NCI-H1092 (cell line): Measurements from ENCODE around the gene ERCC6.

ENCODE experiments used
- DNase-seq: peaks from one replicate; lab custom pipeline; 2025; lab: John Stamatoyannopoulos, UW

The ERCC6 gene

DNA sequence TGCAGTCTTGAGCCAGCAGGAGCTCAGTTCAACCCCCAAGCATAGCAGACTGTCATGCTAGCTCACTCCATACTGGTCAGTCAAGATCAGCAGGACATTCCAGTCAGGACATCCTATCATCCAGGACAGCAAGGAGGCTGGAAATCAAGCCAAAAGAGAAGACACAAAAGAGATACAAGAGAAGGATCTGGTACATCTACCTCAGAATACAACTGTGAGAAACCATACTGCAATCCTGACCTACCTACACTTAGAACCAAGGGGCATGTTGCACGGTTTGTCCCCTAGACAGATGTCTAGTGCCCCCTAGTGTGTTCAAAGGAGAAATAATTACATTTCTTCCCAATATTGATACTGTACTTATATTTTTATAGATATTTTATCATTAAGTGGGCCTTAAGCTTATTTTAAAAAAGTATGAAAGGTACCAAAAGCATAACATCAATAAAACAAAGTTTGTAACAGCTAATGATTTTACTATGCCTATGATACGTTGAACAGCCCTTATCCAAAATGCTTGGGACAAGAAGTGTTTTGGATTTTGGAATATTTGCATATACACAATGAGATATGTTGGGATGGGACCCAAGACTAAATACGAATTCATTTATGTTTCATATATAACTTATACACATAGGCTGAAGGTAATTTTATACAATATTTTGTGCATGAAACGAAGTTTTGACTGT, 26.7 kb downstream of the ERCC6 start:
- no peak for DNase-seq

DNA sequence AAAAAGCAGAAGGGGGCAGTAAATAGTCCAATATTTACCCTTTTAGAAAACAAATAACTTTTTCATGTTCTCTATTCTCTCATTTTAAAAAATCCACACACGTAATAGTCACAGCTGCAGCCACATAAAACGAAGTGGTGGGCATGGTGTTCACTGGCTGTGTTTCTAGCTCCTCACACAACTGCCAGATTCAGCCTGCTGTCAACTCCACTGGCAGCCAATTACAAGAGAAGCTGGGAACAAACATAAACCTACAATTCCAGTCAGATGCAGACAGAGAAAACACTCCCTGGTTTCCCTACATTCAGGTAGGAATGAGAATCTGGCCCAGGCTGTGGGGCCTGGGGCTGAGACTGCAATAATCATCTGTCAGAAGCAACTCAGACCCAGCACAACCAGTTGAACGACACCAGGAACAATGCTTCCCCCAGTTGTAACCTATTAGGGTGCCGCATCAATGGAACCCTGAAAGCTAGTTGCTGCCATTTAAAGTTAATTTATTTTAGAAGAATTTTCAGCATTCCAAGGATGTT, 29.1 kb downstream of the ERCC6 start:
- no peak for DNase-seq

DNA sequence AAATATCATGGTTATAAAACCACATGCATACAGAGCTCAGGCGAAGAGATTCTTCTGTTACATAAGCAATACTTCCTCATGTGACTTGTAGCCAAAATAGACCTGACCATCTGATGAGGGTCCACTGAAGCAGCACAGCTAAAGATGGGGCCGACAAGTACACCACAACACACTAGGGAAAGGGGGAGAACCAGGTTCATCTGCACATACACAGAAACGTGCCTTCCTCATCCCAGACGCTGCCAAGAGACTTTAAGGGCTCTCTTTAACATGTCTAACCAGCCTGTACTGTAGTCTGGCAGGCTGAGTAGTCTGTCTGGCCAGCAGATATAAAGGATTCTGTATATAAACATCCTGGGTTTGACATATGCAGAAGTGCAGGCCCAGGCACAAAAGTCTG, 30.3 kb downstream of the ERCC6 start:
- DNase-seq: no peak

DNA sequence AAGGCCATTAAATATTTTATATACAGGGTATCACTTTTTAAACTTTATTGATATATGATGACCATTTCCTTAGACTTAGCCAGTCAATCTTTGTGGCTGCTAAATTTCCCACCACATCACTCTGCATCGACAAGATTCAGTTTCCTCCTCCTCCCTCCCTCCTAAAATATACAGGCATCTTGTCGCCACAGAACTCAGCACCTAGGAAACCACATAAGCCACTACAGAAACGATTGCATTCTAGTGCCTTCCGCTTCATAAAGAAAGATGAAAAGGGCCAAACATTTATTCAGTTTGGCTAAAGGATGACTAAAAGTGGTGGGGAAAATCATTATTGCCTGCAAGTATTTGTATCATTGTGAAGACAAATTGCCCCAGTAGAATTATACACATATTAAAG, 30.7 kb downstream of the ERCC6 start:
- DNase-seq: no peak

DNA sequence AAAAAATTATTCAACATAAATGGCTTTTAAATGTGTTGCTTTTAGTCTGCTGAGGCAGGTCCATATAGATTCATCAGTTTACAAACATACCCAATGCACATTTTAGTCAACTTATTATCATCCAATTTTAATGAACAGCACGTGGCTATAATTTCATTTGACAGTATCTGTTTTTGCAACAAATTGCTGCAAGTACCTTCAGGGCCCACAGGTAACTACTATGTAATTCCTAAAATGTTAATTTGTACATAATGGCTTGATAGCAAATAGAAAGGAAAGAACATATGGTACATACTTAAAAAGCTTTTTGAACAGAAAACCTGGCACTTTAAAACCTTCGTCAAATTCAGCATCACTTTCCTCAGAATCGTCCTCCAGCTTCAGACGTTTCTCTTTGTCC, 33.3 kb downstream of the ERCC6 start:
- no peak for DNase-seq

DNA sequence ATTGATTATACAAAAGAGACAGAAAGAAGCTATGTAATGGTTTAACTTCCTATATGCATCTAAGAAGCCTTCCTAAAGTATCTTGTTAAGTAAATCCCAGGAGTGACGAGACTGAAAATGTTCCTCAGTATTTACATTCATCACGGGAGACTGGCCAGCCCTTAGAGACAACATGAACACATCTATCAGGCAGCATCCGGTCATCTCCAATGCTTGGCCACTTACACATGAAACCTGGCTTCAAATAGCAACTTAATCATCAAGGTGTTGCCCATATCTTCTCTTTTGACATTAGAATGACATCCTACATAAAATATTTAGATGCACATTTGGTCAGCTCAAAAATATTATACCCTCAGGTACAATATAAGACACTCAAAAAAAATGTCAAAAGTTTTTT, 33.8 kb downstream of the ERCC6 start:
- DNase-seq: no peak

DNA sequence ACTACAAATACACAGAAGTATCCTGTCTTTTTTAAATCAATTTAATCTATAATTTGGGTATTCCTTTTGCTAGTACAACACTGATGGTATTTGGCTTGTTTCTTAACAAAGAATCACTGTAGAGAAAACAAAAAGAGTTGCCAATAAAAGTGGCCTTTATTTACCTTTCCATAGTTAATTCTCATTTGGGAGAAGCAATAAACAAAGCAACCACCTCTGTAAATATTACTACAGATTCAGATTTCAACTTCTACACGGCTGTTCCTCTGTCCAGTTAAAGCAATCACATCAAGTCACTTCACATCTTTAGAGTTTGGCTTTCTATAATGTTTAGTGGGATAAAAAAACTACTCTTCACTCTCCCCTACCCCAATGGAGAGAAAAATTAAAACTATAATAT, 34.4 kb downstream of the ERCC6 start:
- no peak for DNase-seq

DNA sequence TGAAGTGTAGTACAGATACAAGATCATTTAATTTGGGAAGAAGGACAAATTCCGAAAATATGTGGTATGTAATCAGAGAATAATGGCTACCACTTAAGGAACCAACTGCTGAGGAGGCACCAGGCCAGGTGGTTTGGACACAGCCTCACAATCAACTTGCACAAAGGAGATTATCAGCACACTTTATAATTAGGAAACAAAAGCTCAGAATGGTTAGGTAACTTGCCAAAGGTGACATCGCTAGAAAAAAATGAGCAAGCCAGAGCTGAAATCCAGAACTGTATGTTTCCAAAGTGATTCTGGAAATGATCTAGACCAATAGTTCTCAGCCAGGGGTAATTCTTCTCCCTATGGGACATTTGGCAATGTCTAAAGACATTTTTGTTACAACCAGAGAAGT, 36.6 kb downstream of the ERCC6 start:
- no peak for DNase-seq

DNA sequence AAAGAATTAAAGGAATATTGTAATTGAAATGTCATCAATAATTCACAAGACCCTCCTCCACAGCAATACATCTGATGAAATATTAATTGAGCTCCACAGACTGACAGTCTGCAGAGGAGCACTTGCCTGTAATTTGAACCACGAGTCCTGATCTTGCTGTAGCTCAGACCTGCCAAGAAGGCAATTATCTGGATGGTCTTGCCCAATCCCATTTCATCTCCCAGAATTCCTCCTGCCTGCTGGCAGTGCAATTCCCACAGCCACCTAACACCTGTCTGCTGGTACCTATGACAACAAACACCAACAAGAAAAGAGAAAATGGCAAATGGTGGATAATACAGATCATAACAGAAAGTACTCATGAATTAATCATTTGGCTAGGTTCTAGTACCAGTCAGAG, 38.5 kb downstream of the ERCC6 start:
- DNase-seq: peak; percentile 66

DNA sequence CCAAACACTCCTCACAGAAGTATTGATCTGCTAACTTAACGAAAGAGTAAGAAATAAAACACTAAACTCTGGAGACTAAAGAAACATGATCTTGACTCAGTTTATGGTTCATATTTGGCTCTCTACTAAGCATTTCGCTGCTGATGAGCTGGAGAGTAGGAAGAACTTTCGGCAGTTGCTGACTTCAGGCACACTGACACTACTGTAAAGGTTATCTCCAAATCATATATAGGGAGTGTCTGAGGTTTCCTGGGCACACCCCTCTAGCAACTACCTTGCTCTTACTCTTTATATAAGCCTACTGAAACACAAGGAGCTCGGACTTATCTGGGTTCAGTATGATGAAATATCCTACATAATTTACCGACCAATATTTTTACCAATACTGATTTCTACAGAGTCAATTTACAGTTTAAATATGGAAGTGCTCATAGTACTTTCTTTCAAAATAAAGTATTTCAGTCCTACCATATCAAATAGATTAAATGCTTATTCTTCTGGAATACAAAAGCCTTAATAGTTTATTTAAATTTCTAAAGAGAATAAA, 39.5 kb downstream of the ERCC6 start:
- no peak for DNase-seq

DNA sequence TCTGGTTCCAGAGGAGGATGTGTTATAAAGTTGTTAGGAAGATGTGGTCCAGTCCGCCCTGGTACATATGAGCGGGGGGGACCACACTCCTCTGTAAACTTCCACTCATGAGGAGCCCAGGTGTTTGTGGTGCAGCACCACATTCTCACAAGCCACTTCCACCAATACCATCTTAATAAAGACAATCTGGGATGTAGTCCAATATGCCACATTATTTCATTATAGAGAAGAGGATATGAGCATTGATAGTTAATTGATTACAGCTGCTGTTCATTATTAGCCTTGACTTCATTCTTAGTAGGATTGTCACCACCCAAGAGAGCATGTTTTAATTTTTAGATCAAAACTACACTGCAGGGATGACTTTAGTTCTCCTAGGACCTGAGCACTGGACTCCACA, 40.5 kb downstream of the ERCC6 start:
- DNase-seq: no peak

DNA sequence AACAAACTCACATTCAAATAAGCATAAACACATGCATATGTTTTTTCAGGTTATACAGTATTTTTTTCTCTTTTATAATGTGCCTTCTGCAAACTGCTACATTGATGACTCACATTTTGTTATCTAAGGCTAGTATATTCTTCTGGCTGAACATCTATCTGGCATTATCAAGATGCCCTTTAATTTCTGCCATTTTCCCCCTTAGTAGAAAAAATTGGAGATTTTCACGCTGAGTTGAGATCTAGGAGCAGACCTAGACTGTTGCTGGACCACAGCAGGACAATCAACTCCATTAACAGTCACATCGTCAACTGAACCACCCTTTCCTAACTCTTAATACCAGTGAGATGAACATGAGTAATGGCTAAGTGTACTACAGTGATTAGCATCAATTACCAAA, 41.6 kb downstream of the ERCC6 start:
- DNase-seq: no peak

DNA sequence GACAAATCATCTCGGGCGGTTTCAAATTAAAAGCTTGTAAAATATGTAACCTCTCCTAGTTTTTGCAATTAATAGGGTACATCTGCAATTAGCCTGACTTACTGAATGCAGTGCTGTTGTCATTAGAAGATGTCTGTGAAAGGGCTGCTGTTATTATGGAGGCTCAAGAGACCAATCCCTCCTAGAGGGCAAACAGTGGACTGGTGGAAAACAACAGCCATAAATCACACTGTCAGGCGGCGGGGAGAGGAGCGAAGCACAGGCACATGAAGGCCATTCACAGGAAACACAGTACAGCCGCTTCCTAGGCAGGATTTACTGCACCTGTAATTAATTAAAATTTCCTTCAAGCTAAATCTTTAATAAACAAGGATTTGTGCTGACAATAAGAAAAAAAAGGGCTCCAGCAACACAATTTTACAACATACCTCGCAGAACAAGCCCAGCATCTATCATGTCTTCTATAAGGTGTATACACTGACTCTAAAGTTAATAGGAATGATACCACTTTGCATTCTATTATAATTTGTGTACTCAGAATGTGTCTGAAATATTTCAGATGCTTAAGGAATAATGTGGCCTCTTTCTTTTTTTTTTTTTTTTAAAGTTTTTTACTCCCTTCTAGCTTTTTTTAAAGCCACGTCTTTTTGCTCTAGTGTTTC, 50.7 kb downstream of the ERCC6 start:
- DNase-seq: peak; percentile 43

DNA sequence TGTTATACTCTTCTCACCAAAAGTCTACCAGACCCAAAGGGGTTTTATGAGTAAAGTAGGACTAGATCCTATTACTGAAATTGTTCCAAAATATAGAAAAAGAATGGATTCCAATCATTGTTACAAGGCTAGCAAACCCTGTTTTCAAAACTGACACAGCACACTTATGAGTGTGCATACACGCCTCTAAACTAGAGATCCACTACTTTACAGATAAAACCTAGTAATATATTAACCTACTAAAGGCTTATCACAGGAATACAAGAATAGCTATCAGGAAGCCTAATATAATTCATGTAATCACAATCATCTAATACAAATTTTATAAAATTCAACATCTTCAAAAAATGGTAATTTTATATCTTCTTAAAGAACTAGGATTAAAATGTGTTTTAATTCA, 52.2 kb downstream of the ERCC6 start:
- no peak for DNase-seq

DNA sequence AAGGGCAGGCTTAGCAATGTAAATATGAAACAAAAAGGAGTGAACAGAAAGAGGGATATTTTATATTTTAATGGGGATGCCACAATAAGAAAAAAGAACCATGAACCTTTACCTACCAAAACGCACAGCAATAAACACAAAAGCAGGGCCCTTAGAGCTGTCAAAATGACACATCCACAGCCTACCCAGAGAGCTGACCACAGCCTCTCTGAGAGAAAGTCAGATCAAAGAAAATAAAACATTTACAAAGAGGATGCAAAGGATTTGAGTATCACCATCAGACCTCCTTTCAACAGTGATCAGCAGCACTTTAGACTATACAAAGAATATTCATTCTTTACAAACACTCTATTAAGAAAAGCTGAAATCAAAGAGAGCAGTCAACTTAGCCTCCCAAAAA, 52.9 kb downstream of the ERCC6 start:
- no peak for DNase-seq

DNA sequence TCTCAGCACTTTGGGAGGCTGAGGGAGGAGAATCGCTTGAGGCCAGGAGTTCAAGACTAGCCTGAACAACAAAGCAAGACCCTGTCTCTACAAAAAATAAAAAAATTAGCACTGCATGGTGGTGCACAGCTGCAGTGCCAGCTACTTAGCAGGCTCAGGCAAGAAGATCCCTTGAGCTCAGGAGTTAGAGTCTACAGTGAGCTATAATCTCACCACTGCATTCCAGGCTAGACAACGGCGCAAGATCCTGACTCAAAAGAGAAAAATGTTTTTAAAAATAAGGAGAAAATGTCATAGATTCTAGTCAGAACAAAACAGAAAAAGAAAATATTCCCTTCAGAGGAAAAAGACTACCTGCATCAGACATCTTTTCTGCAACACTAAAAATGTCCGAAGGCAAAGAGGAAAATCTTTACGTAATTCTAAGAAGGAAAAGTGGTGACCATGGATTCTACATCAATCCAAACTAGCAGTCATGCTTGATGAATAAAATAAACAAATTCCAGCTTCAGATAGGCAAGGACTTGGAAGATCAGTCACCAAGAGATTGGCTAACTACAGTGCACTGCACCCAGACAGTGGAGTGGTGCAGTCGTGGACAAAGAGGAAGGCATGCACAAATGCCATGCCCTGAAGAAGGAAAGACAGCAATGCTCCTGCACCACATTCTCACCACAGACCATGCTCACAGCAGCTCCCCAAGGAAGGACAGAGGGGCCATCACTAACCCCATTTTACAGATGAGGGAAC, 54.3 kb downstream of the ERCC6 start:
- no peak for DNase-seq

DNA sequence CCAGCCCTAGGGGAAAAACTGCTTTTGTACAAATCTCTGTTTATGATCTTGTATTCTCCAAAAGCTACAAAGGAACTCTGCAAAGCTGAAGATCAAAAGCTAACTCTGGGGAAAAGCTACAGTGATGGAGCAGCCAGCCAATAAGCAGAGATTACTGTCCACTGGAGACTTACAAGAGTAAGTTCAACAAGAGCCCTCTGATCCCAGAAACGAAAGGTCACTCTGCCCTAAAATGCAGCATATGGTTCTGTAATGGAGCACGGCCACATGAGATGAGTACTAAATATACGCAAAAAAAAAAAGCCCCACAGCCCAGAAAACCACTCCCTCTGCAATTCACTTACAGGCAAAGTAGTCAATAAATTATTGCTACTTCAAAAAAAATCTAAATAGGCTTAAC, 60.1 kb downstream of the ERCC6 start:
- DNase-seq: no peak

DNA sequence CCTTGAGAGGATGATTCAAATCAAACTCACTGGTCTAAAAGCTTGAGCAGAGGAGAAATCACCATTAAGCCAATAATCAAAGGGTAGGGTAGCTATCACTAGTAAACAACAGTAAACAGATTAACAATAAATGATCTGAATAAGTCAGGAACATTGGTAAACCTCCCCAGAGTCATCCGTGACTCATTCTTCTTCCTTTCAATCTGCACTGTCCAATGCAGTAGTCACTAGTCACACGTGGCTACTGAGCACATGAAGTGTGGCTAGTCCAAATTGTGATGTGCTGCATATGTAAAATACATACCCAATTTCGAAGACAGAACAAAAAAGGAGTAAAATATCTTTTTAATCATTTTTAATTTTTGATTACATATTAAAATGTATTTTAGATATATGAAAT, 64.0 kb downstream of the ERCC6 start:
- DNase-seq: no peak

DNA sequence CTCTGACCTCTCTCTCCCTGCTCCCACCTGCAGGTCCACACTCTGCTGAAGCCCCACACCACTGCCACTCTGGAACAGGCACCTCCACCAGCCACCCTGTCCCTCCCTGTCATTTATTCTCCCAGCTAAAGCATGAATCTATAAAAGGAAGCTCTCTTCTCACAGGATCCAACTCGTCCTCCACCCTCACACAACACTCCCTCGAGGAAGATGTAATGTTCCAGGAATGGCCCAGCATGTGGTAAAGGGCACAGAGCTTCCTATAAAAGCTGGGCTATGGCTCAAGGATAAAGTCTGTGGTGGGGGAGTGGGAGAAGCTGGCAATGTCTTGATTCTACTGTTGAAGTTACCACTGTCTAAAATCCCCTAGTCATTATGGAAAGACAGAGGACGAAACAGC, 67.4 kb downstream of the ERCC6 start:
- DNase-seq: no peak

DNA sequence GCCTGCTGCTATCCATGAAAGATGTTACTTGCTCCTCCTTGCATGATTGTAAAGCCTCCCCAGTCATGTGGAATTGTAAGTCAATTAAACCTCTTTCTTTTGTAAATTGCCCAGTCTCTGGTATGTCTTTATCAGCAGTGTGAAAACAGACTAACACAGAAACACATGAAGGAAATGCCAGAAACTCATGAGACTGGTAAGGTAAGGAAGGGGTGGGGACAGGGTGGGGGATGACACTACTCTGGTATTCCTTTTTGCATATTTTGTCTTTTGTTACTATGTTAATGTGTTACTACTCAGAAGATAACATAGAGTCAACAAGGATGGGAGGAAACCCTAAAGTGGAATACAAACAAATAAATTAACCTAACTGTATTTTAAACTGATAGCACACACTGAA, 73.2 kb downstream of the ERCC6 start:
- DNase-seq: no peak
